NCI-H1930 (cell line): ENCODE data around the gene SHF.
"Not testable (repeated sequence)": the region's sequence is repeated elsewhere in the genome, so short reads cannot be mapped to it uniquely, and the experiment has no call there.

ENCODE experiments used
- DNase-seq, 2 experiments: peaks; one replicate each; lab custom pipeline; 2025; lab: John Stamatoyannopoulos, UW

SHF gene

GRCh38 chr15:45187894-45188830 is at the start of gene SHF:
TSS of gene SHF (minus strand) at chr15:45187966. CDS start at chr15:45187951, 15 bp downstream.
- peak; percentile 59 to 66 for DNase-seq

DNA sequence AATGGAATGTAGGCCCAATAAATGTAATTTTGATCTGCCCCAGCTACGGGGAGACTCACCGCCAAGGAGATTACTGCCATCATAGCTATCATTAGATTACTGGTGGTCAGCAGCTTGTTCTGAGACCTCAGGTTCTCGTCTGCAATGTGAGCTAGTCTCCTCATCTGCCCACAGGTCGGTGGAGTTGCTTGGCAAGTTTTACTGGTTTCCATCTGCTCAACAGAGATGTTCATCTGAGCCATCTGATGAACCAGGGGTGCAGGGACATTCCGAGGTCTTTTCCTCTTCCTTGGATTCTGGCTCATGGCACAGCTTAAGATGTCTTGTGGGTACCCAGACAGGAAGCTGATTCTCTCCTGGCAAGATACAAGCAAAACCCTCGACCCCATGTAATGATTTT is 49.0 kb upstream of the SHF start:
- not testable (repeated sequence) for DNase-seq

GRCh38 chr15:45234562-45235235 is 46.9 kb upstream of the SHF start:
- DNase-seq, result no peak

GRCh38 chr15:45231864-45232562 is 44.2 kb upstream of the SHF start:
- DNase-seq, result no peak

- no peak for DNase-seq
Observed at GRCh38 chr15:45231132-45231531, 43.4 kb upstream of the SHF start.

GRCh38 chr15:45230245-45230965 is 42.6 kb upstream of the SHF start:
- no peak for DNase-seq

- DNase-seq, result no peak
Observed at GRCh38 chr15:45228931-45229330, 41.2 kb upstream of the SHF start.

- DNase-seq, result no peak
Observed at GRCh38 chr15:45225506-45226273, 37.9 kb upstream of the SHF start.

DNA sequence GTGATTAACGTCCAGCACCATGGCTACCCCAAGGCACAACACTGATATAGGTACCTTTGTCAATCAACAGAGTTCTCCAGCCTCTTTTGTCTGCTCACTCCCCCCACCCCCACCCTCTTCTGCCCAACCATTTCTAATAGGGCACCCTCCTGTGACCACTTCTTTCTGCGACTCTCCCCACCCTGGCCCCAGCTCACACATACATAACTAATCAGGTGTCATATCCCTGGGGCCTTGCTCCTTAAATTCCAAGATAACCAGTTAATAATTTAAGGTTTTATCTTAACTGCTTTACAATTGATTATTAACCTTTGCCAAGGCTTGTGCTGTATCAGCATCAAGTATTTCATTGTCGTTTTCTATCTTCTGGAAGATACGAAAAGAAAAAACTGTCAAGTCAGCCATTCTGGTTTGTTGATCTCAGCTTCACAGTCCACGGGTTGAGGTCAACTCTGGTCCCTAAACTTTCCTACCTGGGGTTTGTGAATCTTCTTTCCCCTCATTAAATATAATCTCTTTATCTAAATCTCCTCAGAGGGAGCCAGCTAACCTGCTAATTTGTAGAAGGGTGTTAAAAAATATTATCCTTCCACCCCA is 37.0 kb upstream of the SHF start:
- DNase-seq, result no peak

DNA sequence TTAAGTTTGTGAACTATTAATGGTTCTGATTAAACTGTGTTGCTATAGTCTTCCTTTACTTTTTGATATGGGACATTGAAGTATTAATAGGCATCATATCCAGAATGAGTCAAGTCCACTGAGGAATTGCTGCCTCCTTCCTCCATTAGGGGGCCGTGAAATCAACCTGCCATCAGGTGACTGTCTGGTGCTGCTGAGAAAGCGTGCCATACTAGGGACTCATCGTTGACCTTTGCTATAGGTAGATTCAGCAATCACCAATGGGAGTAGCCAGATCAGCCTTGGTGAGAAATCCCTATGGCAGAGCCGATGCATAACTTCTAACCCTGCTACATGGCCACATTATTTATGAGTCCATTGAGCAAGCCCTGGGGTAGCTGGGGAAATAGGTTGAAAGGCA is 34.2 kb upstream of the SHF start:
- no peak for DNase-seq

- no peak for DNase-seq
Observed at GRCh38 chr15:45221053-45221599, 33.4 kb upstream of the SHF start.

DNA sequence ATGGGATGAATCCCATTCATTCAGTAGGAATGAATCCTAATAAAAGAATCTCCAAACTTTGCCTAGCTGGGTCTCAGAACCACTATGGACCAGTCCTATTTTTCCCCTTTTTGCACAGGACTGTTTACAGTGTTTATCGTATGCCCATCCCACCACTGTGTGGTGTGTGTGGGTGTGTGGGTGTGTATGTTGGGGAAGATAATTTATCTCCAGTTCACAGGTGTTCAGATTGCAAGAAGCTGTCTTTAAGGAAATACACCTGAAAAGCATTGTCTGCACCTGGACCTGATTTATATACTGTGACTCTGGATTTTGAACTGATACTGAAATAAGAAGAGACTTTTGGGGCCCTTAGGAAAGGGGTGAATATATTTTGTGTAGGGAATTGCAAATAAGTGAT is 24.7 kb upstream of the SHF start:
- DNase-seq, result no peak

DNA sequence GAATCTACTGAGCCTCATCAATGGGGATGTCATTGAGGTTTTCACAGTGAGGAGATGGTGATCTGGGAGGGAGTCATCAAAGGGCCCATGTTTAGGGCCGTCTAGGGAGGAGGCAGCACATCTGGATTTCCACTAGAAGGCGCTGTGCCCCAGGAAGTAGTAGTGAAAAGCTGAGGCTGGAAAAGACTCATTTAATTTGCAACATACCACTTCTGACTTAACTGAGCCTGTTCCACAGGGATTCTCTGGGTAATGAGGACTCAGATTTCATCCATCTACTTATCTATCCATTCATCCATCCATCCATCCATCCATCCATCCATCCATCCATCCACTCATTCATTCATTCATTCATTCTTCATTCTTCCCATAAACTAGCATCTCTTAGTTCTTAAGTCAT is 17.4 kb upstream of the SHF start:
- peak; percentile 12 to 46 for DNase-seq

- DNase-seq, result no peak
Observed at GRCh38 chr15:45203182-45203581, 15.4 kb upstream of the SHF start.

GRCh38 chr15:45201869-45202268 is 14.1 kb upstream of the SHF start:
- DNase-seq, result no peak

DNA sequence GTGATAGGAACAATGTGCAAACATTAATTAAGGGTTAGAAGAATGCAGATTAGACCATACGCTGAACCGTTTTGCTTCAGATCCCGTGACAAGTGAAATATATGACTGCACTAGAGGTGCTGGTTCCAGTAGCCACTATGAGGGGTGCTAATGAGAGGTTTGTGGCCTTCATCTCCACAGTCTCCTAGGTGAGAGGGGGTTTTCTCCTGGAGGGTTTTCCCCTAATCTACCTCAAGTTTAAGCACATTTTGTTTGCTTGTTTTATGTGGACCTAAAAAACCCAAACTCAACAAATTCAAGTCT is 13.7 kb upstream of the SHF start:
- no peak for DNase-seq

DNA sequence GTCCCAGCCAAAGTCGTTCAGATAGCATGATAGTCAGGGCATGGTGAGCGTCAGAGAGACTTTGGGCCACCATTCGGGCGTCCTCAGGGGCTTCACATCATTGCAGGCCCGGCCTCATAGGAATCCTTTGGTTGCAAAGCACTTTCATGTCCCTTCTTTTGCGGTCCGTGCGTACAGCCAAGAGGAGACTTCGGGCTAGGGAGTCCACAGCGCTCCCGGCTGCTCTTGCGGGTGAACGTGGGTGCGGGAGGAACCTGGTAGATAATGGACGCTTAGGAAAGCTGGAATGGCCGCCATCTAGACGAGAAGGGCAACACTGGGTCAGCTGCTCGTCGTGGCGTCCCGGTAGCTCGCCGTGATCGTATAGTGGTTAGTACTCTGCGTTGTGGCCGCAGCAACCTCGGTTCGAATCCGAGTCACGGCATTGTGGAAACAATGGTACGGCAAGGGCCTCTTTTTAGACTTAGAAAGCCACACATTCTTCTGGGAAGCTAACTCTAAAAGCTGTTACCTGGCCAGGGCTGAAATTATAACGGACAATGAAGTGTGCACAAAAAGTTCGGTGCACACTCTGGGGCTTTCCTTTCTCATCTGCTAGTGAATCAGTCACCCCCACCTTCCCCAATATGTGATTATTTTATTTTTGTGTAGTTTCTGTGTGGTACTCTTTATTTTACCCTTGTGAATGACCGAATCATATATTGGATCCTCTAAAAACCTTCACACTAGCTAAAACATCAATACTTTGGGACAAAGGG is 13.2 kb upstream of the SHF start:
- peak; percentile 59 to 74 for DNase-seq

GRCh38 chr15:45200001-45200798 is 12.4 kb upstream of the SHF start:
- peak; percentile 88 to 89 for DNase-seq
